Fibroblast of skin of left biceps (primary cell): ENCODE results near the gene TEC.

Source experiments
- DNase-seq, 2 experiments: peaks; one replicate each; pipeline ENCODE4 v3.0.0-alpha.2; 2013; ENCODE audit warnings: low read depth in 2 of 2

The TEC gene

DNA sequence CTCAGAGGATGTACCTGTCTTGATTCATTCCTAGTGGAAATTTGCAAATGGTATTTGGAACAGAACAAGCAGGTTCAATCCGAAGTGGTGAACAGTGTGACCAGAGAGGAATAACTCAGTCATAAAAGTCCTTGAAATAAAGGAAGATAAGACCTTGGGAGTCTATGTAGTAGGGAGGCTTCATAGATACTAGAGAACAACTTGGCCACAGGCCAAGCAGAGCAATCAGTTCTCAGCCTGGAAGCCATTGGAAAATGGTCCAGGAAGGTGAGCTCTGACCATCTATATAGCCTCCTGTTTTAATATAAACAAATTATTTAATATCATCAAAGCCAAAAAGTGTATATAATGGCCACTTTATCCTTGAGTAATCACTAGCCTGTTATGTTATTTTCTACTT, 146.9 kb downstream of the TEC start:
- no peak for DNase-seq

DNA sequence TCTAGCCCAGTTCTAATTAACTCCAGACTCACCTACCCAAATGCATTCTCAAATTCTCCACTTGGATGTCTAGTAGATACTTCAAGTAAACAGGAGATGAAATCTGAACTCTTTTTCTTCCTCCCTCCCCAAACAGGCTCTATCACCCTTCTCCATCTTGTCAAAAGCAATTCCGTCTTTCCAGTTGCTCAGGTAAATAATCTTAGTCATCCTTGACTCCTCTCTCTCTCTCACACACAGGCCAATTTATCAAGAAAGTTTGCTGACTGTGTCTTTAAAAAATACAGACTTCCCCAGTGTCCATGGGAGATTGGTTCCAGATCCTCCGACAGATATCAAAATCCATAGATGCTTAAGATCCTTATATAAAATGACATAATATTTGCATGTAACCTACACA, 148.5 kb downstream of the TEC start:
- DNase-seq, result no peak

DNA sequence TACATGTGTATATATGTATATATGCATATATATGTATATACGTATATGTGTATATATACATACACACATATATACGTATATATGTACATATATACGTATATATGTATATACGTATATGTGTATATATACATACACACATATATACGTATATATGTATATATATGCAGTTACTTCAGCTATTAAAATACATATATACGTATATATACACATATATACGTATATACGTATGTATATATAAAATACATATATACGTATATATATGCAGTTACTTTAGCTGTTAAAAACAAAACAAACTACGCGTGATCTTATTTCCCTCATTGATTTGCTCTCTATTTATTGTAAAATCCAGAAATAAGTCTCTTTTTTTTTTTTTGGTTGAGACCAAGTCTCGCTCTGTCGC, 149.5 kb downstream of the TEC start:
- DNase-seq, result no peak

DNA sequence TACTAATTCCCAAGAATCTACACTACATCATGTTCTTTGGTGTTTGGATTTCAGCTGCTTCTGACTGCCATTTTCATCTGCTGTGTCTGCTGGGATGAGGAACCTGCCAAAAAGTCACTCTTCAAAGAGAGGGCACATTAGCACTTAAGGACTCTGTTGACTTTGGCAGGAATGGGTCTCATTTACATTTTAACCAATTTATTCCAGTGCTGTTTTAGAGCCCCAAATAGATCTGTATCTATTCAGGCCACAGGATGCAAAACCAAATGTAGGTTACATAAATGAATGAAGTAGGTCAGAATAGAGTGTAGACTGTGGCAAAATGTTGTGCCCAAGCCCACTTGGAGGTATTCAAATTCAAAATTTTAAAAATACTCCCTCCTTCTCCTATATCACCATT, 150.0 kb downstream of the TEC start:
- DNase-seq, result no peak

DNA sequence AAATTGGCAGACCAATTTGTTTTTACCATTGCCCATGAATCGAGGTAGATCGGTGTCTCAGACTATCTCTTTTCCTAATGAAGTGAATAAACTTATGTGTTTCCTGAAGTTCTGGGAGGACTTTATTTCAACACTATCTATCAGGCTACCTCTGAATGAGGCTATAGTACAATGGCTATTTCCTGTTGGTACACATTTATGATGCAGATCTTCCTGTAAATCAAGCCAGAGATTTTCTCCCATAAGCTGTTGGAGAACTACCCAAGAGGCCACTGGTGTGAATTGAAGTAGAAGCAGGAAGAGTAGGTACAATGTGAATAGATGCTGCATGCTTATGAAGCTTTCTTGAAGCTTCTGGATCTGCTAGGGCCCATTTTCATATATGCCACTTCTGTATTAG, 151.6 kb downstream of the TEC start:
- no peak for DNase-seq

DNA sequence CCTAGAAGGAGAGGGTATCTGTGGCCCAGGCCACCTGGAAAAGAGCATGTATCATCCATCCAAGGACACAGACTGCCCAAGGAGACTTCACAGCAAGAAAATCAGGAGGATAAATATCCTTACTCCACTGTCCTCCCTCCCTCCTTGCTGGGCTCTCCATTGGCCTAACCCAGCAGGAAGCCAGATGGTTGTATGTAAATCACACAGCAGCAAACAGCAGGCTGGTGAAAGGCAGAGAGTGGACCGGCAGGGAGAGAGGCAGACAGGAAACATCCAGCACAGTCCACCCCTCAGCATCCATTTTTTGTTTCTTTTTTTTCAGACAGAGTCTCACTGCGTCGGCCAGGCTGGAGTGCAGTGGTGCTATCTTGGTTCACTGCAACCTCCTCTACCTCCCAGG, 153.1 kb downstream of the TEC start:
- no peak for DNase-seq

DNA sequence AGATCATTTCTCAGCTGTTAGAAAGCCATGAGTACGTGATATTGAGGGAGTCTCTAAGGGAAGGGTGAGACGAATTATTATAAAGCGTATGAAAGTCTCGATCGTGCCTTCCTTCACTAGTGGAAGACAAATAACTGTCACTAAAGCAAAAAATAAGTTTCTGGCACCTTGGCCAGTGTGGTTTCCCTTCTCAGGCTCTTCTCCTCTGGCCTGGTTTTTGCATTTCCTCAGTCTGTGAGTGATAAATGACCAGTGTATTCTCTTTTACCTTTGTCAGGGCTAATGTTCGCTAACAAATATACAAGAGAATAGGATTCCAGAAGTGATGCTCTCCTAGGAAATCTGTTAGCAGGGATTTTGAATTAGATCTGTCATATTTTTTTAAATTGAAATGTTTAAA, 155.2 kb downstream of the TEC start:
- DNase-seq, result no peak

DNA sequence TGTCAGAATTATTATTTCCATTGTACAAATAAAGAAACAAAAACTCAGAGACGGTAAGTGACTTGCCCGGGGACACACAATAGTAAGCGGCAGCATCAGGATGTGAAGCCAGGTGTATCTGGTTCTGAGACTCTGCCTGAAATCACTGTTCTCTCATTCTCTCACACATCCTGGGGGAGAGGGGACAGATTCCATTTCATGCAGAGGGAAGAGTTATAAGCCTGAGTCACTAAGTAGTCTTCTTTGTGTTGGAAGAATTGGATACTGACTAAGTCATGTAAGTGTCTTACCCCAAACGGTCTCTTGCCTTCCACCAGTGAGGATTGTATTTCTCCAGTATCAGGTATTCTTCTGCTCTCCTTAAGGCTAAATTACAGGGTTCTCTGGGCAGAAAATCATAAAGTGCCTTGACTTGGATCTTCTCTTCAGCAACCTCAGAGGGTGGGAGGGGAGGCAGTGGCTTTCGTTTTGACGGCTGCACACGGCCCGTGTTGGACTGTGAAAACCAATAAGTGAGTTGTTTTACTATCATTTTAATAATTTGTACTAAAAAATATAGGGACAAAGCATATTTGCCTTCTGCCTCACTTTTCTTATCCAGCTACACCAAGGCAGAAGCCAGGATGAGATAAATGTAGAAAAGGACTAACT, 157.5 kb downstream of the TEC start:
- no peak for DNase-seq

DNA sequence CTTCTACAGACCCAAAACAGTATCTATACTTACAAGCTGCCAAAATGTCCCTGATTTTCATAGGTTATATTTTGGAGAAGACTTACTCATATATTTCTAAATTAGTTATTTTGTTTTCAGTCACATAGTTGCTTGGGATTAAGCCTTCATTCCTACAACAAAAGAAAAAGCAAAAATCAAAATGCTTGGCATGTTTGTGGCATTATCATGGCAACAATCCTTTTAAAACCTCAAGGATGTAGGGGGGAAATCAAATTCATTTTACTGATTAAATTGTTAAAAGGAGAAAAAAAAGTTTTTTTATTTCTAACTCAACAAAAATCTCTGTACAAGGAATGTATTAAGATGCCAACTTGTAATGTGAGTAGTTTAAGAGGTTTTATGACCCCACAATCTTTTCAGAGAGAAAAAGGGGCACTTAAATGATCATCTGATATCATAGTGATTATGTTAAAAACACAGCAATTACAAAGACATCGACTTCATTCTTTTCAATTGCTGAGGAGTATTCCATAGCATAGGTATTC, 159.1 kb downstream of the TEC start:
- DNase-seq, result no peak

DNA sequence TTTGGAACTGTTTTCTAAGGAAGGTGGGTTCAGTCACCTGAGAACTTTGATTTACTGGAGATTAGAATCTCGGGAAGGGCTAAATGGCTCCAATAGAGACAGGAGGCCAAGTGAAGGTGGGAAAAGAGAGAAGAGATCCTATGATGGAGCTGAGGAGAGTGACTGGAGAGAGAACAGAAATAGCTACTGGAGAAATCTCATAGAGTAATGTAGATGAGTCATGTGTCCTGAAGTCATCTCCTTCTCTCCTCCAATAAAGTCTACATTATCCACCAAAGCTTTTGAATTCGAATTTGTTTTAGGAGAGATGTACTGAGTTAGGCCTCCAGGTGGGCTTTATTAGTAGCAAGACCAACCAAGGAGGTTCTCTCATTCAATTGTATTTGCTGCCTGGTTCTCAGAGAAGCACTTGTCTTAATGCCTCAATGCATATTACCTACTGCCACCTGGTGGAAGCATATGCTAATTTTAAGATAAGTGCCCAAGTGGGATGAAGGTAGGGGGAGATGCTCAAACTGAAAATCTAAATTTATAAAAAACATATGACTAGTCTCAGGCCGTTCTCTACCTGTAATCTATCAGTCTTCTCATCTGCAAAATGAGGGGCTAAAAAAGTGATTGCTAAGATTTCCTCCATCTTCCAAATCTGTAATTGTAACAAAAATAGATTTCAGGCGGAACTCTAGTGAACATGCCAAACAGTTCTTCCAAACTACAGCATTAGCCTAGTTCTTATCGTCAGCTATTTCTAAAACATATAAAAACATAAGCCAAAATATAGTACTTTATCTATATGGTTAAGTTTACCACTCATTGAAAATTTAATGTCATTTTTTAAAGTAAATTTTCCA, 160.0 kb downstream of the TEC start:
- no peak for DNase-seq

DNA sequence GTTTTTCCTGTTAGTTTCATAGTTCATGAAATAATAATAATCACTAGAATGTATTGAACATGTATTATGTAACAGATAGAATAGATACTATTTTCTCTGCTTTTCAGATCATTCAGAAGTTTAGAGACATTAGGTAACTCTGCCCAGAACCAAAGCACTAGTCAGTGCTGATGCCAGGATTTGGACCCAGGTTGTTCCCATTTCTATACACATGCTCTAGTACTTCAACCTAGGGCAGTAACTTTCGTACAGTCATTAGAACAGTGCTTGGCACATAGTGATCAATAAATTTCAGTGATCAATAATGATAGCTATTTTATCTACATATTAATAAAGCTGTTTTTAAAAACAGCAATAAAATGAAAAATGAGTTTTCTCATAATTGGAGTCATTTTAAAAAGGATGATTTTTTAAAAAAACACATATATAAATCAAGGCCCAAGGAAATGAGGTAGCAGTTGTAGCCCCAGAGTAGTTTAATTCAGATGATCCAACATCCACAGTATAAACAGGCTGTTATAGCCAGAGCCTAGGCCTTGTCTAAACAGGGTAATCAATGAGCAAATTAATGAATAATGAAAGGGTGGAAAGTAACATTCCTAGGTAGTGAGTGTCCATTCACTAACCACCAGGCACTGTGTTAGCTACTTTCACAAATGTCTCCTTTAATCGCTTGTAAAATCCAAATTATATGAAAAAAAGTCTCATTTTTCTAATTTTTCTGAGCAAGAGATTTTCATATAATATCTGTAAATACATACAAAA, 161.1 kb downstream of the TEC start:
- DNase-seq, result no peak

DNA sequence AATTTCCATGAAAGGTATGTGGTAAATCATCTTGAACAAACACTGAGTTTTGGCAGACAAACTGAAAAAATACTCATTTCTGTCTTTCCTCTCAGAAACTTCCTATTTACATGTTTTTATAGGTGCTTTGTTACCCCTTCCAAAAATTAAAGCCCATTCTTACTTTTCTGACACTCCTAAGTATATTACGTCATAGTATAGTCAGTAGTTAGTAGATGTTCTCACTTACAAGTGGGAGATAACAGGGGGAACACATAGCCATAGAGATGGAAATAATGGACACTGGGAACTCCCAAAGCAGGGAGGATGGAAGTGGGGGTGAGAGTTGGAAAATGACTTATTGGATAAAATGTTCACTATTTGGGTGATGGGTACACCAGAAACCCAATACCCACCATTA, 164.4 kb downstream of the TEC start:
- DNase-seq, result no peak

DNA sequence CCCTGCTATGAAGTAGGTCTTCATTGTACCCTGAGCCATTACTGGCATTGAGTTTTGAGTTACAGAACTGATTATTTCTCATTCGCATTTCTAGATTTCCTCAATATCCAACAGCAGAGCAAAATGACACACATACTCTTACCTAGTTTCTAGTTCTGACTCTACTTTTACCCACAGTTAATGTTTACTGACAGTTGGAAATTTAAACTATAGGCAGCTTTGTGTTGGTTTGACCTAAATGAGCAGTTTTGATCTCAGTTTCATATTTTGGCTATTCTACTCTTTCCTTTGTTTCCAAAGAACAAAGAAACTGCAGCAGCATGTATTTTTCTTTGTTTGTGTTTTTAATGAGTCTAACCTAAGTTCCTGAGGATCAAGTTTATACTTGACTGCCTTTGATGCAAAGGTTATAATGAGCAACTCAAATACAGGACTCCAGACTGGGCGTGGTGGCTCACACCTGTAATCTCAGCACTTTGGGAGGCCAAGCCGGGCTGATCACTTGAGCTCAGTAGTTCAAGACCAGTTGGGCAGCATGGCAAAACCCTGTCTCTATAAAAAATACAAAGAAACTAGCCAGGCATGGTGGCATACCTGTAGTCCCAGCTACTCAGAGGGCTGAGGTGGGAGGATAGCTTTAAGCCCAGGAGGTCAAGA, 166.0 kb downstream of the TEC start:
- no peak for DNase-seq

DNA sequence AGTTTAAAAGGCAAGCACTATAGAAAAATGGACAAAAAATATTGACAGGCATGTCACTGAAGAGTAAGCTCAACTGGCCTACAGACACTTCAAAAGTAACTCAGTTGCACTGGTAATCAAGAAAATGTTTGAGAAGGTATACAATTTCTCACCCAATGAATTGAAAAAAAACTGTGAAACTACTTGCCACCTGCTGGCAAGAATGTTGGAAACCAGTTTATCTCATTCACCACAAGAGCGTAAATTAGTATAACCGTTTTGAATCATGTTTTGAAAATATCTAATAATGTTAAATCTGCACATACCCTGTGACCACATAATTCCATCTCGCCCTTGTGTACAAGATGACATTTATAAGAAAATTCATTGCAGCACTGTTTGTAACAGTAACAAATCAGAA, 167.3 kb downstream of the TEC start:
- no peak for DNase-seq

DNA sequence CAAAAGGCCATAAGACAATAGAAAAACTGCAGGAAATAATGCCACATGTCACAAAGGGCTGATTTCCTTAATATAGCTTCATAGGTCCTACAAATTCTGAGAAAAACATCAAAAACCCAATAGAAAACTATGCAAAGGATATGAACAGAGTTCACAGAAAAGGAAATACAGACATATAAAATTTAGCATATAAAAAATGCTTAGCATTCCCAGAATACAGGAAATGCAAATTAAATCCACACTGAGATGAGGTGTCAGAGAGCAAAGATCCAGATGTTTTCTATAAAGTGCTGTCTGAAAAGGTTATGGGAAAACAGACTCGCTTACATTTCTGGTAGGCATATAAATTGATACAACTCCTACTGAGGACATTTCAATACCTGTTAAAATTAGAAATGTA, 169.4 kb downstream of the TEC start:
- peak in 1 of 2 experiments; percentile 18 for DNase-seq

DNA sequence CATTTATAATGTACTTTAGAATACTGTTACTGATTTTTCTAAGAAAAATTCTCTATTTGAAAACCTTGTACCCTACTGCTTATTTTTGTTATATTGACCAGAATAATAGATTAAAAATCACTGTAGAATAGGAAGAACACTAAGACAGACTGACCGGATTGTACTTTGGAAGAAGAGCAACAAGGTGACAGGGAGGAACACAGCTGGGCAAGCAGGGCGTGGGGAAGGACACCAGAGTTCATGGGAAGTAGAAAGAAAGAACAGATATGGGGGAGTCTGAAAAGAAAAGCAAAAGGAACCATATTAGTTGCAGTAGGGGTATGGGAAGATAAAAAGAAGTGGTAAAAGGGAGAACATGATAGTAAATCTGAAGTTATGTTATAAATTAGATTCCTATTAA, 174.2 kb downstream of the TEC start:
- DNase-seq, result no peak

DNA sequence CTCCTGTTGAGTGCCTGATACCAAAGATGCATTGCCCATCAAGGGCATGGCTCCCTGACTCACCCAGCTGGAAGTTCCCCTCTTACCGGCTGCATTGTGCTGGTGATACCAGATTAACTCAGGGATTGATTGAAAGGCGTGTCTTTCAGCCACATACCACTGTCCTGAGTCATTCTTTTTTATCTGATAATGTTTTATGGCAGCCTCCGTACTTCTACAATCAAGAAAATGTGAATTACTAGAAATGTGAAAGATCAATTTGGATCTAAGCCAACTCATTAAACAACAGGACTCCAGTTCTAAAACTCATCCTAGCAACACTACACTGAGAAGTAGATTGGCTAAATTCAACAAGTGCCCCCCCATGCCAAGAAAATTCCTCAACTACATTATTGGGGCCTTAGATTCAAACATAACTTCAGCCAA, 175.6 kb downstream of the TEC start:
- DNase-seq, result no peak

DNA sequence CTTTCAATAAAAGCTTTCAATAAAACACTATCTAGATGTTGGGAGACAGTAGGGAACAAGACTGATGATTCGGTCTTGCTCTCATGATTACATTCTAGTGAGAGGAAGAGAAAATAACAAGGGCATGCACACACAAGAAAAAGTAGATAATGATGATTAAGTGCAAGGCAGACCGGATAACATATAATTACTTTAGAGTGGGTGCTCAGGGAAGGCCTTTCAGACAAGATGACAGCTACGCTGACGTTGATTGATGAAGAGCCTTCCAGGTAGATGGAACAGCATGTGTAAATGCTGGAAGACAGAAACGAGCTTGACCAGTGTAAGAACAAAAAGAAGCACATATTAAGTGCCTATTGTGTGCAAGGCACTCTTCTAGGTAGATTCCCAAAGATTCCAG, 179.0 kb downstream of the TEC start:
- DNase-seq, result no peak

DNA sequence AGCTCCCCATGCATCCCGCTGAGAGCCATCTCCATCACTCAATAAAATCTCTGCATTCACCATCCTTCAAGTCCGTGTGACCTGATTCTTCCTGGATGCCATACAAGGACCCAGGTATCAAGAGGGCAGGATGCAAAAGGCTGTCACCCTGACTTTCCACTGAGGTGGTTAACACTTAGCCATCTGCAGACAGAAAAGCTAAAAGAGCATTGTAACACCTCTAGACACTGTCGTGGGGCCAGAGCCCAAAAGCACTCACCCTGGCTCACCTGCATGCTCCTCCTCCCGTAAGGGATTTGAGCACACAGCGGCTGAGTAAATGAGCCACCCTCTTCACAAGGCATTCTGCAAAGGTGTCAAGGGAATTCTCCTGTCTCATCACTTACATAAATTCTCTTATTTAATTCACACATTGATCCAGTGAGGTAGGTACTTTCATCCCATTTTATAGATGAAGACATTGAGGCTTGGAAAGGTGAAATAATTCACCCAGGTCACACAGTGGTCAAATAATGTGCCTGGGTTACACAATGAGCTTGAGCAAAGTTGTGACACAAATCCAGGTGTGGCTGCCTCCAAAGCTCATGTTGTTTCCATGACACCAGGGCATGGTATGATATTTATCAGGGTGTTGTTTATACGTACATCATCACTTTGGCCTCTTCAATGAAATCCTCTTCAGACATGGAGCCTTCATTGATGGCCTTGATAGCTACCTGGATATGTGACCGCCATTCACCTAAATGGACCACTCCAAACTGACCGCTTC, 183.6 kb downstream of the TEC start:
- no peak for DNase-seq
